ENCODE measurements around the gene SLC25A6.
"Not testable (repeated sequence)": the region's sequence is repeated elsewhere in the genome, so short reads cannot be mapped to it uniquely, and the experiment has no call there.

SLC25A6 gene

GRCh38 chrX:1412551-1413161 lies 20.7 kb upstream of the SLC25A6 start:
- DNase-seq = no peak

DNA sequence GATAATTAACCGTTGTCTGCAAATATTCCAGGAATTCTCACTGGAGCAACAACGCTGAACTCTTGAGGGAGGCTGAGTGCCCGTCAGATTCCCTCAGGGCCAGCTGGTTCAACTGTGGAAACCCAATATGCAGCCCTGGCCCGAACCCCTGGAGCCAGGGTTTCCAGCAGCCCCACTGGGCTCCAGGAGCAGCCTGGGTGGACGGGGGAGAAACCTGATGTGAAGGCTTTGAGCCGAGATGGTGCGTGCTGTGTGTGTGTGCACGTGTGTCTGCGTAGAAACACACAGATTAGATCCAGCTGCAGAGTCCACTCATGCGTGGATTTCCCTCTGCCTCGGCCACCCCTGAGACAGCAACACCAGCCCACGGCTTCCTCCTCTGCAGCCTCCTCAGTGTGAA lies 19.4 kb upstream of the SLC25A6 start:
- DNase-seq = no peak

GRCh38 chrX:1407035-1407434 lies 15.1 kb upstream of the SLC25A6 start:
- no peak for DNase-seq

DNA sequence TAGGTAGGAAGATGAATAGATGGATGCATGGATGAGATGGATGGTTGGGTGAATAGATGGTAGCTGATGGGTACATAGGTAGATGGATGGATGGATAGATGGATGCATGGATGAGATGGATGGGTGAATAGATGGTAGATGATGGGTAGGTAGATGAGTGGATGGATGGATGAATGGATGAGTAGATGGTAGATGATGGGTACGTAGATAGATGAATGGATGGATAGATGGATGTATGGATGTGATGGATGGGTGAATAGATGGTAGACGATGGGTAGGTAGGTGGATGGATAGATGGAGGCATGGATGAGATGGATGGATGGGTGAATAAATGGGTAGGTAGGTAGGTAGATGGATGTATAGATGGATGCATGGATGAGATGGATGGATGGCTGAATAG lies 13.9 kb upstream of the SLC25A6 start:
- DNase-seq = not testable (repeated sequence)

DNA sequence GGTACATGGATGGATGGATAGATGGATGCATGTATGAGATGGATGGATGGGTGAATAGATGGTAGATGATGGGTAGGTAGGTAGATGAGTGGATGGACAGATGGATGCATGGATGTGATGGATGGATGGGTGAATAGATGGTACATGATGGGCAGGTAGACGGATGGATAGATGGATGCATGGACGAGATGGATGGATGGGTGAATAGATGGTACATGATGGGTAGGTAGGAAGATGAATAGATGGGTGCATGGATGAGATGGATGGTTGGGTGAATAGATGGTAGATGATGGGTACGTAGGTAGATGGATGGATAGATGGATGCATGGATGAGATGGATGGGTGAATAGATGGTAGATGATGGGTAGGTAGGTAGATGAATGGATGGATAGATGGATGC lies 12.0 kb upstream of the SLC25A6 start:
- not testable (repeated sequence) for DNase-seq

DNA sequence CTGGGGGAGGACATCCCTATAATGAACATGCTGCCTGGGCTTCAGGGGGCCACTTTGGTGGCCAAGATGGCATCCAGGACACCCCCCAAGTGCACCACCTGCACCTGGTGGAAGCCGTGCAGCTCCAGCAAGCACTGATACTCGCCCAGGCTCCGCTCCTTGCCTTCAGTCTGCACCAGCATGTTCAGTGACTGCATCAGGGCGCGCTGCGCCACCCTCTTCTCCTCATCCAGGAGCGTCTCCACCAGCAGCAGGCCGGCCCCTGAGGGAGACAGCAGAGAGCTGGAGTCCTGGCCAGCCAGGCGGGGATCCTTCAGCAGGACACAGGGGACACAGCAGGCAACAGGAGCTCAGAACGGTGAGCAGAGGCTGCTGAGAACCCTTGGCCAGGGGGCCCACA lies 11.3 kb upstream of the SLC25A6 start:
- DNase-seq = no peak

DNA sequence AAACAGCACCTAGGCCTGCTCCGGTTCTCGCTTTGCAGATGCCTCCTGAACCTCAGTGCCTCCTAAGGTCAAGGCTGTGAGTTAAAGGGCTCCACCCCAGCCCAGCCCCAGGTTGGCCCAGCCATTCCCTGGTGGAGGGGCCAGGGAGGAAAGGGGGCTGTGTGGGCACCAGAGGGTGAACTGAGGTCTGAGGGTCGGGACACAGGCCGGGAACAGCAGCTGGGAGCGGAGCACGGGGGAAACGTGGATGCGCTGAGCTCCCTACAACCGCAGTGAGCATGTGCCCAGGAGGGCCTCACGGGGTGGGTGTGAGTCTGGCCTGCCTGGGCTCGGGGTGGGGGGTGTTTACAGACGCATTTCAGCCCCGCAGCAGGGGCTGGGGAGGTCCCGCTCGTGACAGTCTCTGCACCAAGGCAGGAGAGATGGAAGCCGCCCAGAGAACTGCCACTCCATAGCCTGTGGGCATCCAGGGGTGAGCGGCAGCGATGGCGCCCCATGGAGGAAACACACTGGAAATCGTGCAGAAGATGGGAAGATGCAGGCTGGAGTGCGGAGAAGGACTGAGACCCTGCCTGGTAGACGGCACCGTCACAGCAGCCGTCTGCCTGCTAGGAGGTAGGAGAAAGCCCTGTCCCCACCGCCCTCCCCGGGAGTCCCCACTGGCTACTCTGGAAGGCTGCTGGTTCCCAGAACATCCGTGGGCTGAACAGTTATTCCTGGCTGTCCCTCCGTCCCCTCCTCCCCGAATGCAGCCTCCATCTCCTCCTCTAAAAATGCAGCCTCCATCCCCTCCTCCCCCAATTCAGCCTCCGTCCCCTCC lies 9.9 kb upstream of the SLC25A6 start:
- no peak for DNase-seq

GRCh38 chrX:1400742-1401471 lies 9.0 kb upstream of the SLC25A6 start:
- no peak for DNase-seq

DNA sequence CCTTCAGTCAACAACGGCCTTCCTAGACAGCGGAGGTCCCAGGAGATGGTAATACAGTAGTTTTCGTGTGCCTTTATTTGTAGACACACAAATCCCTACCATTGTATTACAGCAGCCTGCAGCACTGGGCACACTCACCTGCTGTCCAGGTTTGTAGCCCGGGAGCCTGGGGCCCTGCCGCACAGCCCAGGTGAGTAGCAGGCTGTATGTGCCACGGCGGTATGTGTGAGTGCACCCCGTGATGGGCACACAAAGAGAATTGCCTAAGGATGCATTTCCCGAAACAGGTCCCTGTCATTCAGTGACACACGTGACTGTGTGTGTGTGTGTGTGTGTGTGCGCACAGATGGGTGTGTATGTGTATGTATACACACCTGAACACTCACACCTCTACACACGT lies 8.1 kb upstream of the SLC25A6 start:
- DNase-seq = no peak

DNA sequence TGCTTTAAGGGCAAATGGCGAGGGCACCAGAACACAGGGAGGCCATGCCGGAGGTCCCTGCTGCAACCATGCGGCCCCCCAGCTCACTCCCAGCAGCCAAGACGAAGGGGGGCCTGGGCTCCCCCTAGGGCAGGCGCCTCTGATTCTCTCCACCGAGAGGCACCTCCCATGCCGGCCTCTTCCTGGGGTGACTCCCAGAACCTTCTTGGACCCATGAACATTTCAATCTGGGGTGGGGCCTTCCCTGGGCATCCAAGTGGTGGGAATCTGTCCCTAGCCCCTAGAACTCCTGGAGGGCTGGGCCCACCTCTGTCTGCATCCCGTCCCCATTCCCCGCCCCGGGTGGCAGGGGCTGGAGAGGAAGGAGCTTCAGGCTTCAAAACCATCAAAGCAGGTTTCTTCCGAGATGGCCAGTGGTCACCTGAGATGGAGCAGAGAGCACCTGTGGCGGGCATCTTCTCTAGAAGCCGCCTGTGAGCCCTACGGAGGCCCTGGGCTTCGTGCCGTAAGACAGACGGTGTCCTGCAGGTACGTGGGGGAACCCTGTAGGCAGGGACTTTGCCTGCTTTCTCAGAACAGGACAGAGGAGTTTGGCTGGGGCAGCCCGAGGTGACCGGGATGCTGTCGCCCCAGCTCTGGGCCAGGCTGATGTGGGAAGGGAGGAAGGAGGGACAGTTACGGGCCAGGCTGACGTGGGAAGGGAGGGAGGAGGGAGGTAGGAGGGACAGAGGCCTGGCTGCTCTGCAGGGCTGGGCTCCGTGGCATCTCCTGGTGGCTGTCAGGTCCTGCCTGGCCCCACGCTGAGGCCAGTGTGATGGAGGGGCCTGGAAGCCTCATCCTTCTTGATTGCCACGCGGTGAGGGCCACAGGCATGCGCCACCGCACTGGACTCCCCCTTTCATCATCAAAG lies 6.8 kb upstream of the SLC25A6 start:
- DNase-seq = no peak

DNA sequence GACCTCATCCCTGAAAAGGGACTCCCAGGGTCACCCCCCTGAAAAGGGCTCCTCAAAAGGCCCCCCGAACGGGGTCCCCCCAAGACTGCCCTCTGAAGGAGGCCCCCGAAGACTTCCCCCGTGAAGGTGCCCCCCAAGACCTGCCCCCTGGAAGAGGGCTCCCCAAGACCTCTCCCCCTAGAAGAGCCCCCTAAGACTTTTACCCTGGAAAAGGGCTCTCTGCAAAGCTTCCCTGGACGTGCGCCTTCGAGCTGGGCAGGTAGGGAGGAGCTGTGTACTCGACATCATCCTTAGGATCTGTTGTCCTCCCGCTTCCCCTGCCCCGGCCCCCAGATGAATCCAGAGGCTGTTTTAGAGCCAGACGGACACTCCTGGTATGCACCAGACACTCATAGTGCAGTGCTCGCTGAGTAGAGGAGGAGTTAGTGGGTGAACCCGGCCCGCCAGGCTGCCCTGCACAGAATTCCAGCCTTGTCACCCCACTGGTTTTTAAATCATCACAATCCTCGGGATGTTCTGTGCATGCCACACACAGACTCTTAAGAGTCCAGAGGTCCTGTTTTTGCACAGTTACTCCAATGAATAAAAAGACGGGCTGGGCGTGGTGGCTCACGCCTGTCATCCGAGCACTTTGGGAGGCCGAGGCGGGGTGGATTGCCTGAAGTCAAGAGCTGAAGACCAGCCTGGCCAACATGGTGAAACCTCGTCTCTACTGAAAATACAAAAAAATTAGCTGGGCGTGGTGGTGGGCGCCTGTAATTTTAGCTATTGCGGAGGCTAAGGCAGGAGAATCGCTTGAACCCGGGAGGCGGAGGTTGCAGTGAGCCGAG lies 5.7 kb upstream of the SLC25A6 start:
- DNase-seq = no peak

DNA sequence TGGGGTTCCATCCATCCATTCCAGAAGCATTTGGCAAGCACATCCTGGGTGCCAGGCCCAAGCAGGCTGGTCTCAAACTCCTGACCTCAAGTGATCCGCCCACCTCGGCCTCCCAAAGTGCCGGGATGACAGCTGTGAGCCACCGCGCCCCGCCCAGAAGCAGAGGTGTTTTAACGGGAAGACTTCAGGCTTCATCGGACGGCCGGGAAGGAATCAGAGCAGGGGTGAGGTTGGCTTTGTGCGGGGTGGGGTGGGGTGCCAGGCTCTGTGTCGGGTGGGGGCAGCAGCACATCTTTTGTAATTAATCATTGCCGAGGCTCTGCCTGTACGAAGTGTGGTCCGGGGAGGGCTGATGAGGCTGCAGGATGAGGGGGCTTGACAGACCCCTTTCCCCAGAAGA lies 5.1 kb upstream of the SLC25A6 start:
- DNase-seq = no peak

DNA sequence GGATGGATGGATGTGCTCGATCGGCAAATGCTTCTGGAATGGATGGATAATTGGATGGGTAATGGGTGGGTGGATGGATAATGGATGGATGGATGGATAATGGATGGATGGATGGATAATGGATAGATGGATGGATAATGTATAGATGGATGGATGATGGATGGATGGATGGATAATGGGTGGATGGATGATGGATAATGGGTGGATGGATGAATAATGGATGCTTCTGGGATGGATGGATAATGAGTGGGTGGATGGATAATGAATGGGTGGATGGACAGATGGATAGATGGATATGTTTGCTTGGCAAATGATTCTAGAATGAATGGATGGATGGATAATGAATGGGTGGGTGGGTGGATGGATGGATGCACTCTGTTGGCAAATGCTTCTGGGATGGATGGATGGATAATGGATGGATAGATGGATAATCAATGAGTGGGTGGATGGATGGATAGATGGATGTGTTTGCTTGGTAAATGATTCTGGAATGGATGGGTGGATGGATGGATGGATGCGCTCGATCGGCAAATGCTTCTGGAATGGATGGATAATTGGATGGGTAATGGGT lies 3.8 kb upstream of the SLC25A6 start:
- DNase-seq = no peak

DNA sequence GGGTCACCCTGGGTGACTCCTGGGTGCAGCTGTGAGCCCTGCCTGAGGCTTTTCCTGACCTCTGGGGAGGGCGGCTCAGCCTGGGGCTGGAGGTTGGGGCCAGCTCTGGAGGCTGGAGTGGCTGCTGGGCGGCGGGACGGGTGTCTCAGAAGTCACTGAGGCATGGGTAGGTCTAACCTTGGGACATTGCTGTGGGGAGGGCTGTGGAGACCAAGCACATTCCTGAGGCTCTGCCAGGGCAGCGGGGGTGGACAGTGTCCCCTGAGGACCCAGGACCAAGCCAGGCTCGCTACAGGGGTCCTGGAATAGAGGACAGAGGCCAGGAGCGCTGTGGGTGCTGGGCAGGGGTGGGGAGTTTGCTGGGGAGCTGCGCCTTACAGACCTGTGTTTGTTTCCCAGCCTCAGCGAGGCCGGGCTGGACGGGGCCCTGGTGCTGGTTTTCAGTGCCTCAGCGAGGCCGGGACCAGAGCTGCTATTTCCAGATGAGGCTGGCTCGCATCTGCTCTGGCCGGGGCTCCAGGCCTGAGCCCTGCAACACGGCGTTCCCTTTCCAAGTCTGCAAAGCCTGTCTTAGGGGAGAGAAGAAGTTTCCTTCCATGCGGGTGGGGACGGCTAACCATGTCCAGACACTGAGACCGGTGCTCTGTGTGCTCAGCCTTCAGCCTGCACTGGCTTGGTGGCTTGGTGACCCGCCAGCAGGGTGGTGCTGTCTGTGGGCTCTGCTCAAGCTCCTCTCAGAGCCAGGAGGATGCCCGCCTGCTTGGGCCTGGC lies 3.0 kb upstream of the SLC25A6 start:
- DNase-seq = no peak

DNA sequence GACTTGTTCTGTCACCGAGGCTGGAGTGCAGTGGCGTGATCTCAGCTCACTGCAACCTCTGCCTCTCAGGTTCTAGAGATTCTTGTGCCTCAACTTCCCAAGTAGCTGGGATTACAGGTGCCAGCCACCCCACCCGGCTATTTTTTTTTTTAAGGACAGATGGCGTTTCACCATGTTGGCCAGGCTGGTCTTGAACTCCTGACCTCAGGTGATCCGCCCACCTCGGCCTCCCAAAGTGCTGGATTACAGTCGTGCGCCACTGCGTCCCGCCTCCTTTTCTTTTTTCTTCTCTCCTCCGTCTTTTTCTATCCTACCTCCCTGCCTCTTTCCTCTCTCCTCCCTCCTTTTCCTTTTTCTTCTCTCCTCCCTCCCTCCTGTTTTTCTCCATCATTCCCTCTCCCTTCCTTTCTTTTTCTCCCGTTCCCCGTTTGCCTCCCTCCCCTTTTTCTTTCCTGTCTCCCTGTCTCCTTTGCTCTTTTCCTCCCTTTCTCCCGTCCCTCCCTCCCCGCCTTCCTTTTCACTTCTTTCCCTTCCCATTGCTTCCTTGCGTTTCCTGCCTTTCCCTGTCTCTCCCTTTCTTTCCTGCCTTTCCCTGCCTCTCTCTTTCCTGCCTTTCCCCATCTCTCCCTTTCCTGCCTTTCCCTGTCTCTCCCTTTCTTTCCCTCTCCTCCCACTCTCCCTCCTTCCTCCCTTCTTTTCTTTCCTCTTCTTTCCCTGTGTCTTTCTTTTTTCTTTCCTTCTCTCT lies 2.1 kb upstream of the SLC25A6 start:
- DNase-seq = no peak

DNA sequence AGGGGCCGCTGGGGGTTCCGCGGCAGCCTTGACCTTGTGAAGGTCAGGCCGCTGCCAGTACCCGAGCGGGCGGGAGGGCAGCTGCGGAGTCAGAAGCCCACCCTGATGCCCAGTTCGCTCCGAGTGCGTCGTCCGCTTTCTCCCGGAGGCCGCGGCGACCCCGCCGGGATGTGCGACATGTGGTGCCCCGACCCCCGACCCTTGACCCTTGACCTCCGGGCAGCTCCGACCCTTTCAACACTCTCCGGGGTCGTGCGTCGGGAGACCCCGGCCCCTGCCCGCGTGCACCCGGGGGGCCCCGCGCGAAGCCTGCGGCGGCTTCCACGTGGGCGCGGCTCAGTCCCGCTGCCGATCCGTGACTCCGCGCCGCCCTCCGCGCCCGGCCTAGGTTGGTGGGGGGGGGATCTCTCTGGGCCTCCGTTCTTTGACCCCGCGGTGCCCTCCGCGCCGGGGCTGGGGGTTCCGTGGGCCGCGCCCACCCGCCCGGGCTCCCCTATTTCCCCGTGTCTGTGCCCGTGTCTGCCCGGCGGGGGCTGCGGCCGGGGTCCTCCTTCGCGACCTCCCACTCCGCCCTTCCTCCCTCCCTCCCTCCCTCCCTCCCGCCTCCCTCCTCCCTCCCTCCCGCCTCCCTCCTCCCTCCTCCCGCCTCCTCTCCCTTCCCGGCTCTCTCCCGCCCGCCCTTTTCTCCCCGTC lies 609 bp upstream of the SLC25A6 start:
- no peak for DNase-seq

DNA sequence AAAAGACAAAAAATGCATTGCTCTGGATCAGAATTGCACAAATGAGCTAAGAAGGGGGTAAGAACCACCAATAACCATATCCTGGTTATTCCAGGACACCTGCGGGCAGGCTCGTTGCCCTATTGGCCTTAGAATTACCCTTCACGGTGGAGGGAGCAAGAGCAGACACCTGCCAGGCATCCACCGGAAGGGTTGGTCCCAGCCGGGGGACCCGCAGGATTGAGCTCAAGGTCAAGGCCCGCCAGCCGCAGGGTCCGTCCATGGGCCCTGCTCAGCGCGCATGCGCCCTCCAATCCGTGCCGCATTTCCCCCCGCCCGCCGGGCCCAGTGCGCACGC lies 575 bp downstream of the SLC25A6 start:
- no peak for DNase-seq

DNA sequence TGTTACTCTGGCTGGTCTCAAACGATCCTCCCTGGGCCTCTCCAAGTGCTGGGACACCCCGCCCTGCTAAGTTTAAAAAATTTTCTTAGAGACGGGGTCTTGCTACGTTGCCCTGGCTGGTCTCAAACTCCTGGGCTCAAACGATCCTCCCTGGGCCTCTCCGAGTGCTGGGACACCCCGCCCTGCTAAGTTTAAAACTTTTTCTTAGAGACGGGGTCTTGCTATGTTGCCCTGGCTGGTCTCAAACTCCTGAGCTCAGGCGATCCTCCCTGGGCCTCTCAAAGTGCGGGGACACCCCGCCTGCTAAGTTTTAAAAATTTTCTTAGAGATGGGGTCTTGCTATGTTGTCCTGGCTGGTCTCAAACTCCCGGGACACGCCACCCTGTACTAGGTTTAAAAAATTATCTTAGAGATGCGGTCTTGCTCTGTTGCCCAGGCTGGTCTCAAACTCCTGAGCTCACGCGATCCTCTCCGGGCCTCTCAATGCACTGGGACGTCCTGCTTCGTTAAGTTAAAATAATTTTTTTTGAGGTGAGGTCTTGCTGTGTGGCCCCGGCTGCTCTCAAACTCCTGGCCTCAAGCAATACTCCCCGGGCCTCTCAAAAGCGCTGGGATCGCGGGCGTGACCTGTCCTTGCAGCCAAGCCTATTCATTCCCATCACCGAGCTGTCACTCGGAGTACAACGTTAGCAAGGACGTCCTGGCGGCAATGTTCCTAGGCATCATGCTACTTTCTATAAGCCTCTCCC lies 1.1 kb downstream of the SLC25A6 start:
- DNase-seq = no peak

- no peak for DNase-seq
Measured at GRCh38 chrX:1389993-1390285, 2.0 kb downstream of the SLC25A6 start.
